GM21515 (cell line): ENCODE results near the gene MSI1.
A peak's percentile ranks its signal among the peaks of the same experiment; 100 is the strongest.

Experiments
- ATAC-seq: cut with Tn5 transposase; IDR thresholded peaks from one replicate; pipeline ENCODE4 v1.9.1; 2021; ENCODE audit not compliant: unreplicated experiment

The MSI1 gene

DNA sequence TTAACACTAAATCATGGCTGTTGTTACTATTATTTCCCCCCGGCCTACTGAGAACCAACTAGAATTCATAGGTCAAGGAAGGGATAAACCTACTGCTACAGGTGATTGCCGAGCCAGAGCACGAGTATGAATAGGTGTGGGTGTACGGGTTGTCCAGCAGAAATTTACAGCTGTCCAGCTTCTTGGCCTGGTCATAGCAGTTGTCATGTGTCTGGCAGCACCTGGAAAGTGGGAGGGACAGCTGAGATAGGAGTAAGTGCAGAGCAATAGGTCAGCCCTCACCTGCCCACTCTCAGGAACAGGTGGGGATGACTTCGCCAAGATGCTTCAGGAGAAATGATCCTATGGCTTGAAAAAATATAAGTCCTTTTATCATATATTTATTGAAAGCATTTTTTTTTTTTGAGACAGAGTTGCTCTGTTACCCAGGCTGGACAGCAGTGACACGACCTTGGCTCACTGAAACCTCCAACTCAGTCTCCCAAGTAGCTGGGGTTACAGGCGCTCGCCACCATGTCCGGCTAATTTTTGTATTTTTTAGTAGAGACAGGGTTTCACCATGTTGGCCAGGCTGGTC is 44.0 kb downstream of the MSI1 start:
- ATAC-seq, result no peak

DNA sequence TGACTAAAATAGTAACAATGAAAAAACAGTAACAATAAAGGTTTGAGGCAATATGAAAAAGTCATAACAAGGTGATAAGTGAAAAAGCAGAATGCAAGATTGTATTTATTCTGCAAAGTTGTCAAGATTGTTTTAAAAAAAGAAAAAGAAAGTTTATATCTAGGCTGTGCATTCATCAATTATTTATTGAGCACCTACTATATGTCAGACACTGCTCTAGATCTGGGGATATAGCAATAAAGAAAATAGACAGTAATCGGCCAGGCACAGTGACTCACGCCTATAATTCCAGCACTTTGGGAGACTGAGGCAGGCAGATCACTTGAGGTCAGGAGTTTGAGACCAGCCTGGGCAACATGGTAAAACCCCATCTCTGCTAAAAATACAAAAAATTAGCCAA is 45.2 kb downstream of the MSI1 start:
- ATAC-seq, result no peak

GRCh38 chr12:120321382-120322202 is 47.4 kb downstream of the MSI1 start:
- no peak for ATAC-seq

DNA sequence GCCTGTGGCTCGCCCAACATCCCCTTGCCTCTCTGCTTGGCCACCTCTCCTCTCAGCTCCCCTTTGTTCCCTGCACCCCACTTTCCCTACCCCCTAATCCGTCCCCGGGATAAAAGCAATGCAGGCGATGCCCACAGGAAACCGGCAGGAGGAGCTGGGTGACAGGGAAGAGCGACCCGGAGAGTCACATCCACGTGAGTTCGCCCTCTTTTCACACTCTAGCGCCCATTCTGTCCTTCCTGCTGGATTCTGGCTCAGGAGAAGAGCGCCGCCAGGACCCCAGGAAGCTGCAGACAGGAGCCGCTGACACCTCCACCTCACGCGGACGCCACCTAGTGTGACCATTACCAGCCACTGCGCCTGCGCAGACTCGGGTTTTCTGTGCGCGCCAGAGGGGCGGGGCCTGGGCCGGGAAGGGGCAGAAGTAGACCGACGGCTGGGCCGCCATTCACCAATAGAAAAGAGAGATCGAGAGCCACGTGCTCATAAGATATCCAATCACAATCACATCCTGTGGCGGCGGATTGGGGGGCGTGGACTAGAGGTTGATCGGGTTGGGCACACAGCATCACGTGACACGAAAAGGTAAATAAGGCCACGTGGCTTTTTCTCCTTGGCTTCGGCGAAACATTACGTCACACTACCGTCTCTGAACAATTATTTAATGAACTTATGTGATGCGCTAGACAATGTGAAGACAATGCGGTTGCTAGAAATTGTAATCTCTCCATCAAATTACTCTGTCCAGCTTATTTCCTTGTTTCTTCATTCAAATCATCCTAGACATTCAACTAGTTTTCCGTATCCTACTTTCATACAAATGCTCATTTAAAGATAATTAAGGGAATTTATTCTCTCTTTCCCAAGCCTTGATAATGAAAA is 51.5 kb downstream of the MSI1 start:
- ATAC-seq, result peak; percentile 98

DNA sequence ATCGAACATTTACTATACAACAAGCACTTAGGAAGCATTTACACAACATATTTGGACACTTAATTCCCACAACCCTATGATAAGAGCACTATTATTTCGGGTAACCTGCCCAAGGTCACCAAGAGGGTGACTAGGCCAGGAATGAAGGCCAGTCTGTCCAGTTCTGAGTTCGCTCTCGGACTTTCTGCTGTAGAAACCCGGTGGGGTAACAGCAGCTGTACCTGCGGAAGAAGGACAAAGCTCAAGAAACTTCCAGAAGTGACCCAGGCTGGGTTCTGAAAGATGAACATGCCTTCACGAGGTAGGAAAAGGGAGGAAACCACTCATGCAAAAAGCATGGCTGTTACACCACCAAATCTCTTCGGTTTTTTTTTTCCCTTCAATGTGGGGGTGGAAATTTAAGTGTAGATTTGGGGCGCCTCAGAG is 52.2 kb downstream of the MSI1 start:
- no peak for ATAC-seq

DNA sequence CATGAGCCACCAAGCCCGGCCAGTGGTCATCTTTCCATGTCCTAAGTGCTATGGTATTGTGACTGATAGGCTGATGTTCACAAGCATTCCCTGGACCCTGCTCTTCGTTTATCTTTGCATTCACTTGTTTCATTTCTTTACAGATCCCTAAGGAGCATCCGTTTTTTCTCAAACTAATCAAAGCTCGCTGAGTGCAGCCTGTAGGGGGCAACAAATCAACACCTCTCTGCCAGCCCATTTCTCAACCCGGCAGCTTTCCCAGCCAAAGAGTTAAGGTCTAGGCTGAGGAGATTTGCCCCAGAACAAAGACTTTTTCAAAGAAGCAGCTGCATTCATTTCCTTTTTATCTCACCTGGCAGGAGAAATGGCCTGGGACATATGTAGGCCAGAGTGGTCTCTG is 54.7 kb downstream of the MSI1 start:
- ATAC-seq, result no peak

DNA sequence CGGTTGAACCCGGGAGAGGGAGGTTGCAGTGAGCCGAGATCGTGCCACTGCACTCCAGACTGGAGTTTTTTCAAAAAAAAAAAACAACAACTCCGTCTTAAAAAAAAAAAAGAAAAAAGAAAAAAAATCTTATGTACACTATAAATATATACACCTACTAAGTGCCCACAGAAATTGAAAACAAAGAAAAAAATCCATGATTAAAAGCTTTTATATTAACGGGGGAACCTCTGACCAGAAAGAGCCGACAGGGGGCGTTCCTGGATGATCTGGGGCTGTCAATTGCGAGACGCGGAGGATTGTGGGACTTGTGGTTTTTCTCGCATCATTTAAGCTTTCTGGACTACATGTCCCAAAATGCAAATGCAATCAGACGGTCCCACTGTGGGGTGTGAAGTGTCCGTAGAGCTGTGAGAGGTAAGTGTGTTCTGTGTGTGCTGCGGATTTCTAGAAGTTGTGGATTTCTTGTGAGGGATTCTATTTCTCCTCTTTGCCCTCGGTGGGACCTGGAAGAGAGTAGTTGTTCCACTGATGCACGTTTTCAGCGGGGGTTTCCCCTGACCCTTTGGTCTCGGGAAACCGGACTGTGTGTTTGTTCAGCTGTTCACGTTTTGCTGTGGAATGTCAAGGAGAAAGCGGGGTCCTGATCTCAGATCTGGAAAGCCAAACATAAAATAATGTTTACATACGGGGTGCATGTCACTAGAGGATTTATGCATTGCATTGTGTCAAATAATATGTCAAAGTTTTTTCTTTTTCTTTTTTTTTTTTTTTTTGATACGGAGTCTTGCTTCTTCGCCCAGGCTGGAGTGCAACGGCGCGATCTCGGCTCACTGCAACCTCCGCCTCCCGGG is 66.8 kb downstream of the MSI1 start, which contains the start of gene SIRT4:
SIRT4 (plus strand) TSS at position 360 of the 854 bp plus-strand sequence. CDS start 1,241 bp downstream, outside the sequence.
- ATAC-seq, result peak; percentile 94

DNA sequence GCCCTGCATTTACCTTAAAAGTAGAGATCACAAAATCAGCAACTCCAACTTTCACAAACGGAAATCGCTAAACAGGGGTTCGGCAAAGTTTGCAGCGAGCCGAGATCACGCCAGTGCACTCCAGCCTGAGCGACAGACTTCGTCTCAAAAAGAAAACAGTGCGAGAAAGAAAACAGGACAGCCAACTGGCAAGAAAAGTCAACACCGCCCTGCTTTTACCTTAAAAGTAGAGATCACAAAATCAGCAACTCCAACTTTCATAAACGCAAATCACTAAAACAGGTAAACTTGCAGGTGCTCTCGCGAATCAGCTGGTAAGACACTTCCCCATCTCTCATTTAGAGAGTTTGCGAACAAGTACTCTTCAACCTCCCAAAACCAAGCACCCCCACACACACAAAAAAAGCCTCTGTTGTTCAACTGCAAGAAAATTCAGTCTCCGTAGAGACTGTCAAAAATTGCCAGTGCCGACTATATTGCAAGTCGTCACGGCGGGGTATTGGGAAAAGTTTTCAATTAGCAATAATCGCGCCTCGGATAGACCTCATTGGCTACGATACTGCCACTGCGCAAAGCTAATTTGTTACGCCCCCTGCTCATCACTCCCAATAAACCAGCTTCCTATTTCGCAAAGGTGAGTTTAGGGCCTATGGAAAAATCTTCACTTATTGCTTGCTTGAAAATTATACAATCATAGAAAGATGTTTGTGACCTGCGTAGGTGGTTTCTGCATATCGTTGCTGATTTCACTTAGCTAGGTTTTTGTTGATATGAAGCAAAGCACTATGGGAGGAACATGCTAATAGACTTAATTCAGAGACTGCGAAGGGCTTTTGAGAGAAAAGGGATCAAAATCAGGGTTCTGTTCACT is 76.1 kb downstream of the MSI1 start, which contains the start of gene RNU4-1:
RNU4-1 (minus strand) TSS at position 577 of the 871 bp plus-strand sequence.
- ATAC-seq, result peak; percentile 41

- peak; percentile 6 for ATAC-seq
These were observed 76.6 kb downstream of the MSI1 start for GRCh38 chr12:120292411-120292660.
